Adipocyte (in vitro differentiated cells): ENCODE results near the gene CD151.

Source experiments
- DNase-seq: peaks from one replicate; pipeline ENCODE4 v3.0.0-alpha.2; 2015; ENCODE audit warnings: low read depth
- H3K27me3 ChIP-seq: replicated peaks from 2 replicates; pipeline ENCODE4 v1.7.0; 2013; ENCODE audit warnings: mild to moderate bottlenecking, low read length, moderate library complexity; ENCODE audit not compliant: control insufficient read depth, insufficient read depth
- H3K36me3 ChIP-seq: 2 replicates; pipeline ENCODE4 v1.7.0; 2013; ENCODE audit warnings: low read length, mild to moderate bottlenecking, moderate library complexity; ENCODE audit not compliant: control insufficient read depth, insufficient read depth, severe bottlenecking
- H3K4me1 ChIP-seq: 2 replicates; pipeline ENCODE4 v1.7.0; 2013; ENCODE audit warnings: mild to moderate bottlenecking, low read length, moderate library complexity; ENCODE audit not compliant: control insufficient read depth, insufficient read depth
- H3K4me3 ChIP-seq: 2 replicates; pipeline ENCODE4 v1.7.0; 2013; ENCODE audit warnings: mild to moderate bottlenecking, low read length, moderate library complexity
- H3K9ac ChIP-seq: 2 replicates; pipeline ENCODE4 v1.7.0; 2013; ENCODE audit warnings: mild to moderate bottlenecking, low read length, moderate library complexity
- H3K9me3 ChIP-seq: 2 replicates; pipeline ENCODE4 v1.7.0; 2013; ENCODE audit warnings: mild to moderate bottlenecking, low read length, moderate library complexity; ENCODE audit not compliant: control insufficient read depth

Gene CD151

DNA sequence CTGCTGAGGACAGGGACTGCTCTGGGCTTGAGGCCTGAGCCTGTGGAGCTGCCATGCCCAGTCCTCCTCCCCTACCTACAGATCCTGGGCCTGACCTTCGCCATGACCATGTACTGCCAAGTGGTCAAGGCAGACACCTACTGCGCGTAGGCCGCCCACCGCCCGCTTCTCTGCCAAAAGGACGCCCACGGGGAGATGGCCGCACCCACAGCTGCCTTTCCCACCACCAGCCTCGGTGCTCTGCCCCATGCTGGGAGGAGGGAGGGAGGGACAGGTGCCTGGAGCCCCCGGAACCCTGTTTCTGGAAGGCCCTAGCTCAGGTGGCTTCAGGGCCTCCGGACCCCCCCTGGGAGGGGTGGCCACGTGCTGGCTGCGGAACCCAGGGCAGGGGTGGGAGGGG, 33.7 kb downstream of the CD151 start:
- no peak for DNase-seq
- no peaks in the 10 kb centered on the region for H3K4me1 ChIP-seq
- peaks cover 18% of the 10 kb centered on the region for H3K36me3 ChIP-seq

DNA sequence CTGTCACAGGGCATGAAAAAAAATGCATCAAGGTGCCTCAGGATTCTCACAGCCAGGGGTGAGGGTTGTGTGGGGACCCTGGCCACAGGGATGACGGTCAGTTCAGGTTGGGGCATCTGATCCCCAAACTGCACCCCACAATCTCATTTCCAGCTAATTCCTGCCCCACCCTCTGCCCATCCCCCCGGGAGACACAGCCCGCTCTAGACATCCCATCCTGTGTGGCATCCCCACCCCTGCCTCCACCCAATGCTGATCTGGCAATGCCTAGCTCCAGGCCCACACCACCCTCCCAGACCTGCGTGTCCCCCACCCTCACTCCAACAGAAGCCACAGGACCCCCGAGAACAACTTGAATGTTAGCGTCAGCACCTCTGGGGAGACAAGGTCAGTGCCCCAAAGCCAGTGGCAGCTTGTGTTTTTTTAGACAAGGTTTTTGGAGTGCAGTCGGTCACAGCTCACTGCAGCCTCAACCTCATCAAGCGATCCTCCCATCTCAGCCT, 35.2 kb downstream of the CD151 start:
- Histone ChIP-seq H3K9ac (no peak overlapping the region), H3K27me3 (no peaks in the 10 kb centered on the region), H3K4me1 (peaks cover 3% of the 10 kb centered on the region), H3K9me3 (no peaks in the 10 kb centered on the region), H3K36me3 (peaks cover 18% of the 10 kb centered on the region), H3K4me3 (no peak overlapping the region)
- no peak for DNase-seq

More for the DNA sequence above, 33.7 kb downstream of the CD151 start:
- Histone ChIP-seq H3K9ac (no peak overlapping the region), H3K4me3 (no peak overlapping the region), H3K27me3 (no peaks in the 10 kb centered on the region), H3K9me3 (no peaks in the 10 kb centered on the region)

GRCh38 chr11:868394-868793, 35.6 kb downstream of the CD151 start:
- no peaks in the 10 kb centered on the region for H3K9me3 ChIP-seq
- peaks cover 18% of the 10 kb centered on the region for H3K36me3 ChIP-seq
- DNase-seq, result no peak
- H3K27me3 ChIP-seq, result no peaks in the 10 kb centered on the region
- no peak overlapping the region for H3K4me3 ChIP-seq
- no peak overlapping the region for H3K9ac ChIP-seq
- H3K4me1 ChIP-seq, result peaks cover 3% of the 10 kb centered on the region

DNA sequence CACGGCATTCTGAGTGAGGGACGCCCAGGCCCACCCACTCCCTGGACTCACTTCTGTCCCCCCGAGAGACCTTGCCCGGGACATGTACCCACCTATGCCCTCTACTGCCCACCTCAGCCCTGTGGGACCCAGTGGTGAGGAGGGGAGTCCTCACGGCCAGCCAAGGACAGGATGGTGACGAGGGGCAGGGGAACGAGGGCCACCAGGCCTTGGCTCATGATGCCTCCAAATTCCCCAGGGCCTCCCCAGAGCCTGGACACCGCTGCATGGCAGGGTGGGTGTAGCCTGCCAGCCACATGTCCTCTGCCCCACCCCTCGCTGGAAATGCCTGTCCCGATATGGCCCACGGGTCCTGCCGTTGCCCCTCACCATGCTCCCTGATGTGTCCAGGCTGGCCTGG, 36.0 kb downstream of the CD151 start:
- no peak overlapping the region for H3K9ac ChIP-seq
- peaks cover 3% of the 10 kb centered on the region for H3K4me1 ChIP-seq
- H3K27me3 ChIP-seq, result no peaks in the 10 kb centered on the region
- H3K4me3 ChIP-seq, result no peak overlapping the region
- no peaks in the 10 kb centered on the region for H3K9me3 ChIP-seq
- peaks cover 18% of the 10 kb centered on the region for H3K36me3 ChIP-seq
- DNase-seq, result no peak

DNA sequence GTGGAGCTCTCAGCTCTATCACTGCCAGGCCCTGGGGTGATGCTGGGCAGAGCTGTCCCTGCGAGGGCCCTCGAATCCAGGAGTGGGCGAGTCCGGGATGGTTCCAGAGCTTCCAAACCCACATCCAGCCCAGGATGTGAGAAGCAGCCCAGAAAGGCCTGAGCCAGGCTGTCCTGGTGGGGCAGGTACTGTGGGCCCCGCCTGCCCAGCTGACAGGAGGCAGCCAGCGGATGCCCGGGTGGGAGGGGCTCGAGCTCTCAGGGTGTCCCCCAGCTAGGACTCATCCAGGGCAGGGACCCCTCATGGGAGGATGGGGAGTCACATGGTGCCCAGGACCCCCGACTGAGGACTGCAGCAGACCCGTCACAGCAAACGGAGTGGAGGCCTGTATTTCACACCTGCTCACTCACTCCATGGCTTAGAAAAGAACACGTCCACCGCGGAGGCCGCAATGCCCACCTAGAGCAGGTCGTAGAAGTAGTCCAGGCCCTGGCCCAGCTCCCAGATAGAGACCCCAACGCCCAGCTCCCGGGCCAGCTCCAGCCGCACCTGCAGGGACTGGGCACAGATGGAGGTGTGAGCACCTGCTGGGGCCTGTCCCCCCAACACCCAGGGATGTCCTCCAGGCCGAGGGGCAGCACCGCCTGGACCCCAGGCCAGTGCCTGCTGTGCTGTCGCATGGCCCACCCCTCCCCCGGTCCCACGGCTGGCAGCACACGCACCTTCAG, 36.8 kb downstream of the CD151 start:
- Histone ChIP-seq H3K9me3 (no peaks in the 10 kb centered on the region), H3K36me3 (peaks cover 13% of the 10 kb centered on the region), H3K4me3 (no peak overlapping the region), H3K4me1 (peaks cover 3% of the 10 kb centered on the region), H3K27me3 (no peaks in the 10 kb centered on the region), H3K9ac (no peak overlapping the region)
- DNase-seq, result no peak

DNA sequence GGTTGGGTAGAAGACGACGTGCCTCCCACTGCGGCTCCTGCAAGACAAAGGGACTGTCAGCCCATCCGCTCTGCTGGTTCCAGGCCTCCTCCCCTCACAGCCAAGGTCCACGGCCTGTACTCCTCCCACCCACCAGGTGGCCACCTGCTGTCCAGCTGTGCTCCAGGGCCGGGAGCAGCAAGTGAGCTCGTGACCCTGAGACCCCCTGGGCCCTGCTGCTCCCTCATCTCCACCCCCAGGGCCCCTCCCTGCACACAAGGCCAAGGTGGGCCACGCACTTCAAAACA, 37.3 kb downstream of the CD151 start:
- Histone ChIP-seq H3K9ac (no peak overlapping the region), H3K4me3 (no peak overlapping the region), H3K4me1 (peaks cover 3% of the 10 kb centered on the region), H3K9me3 (no peaks in the 10 kb centered on the region), H3K27me3 (no peaks in the 10 kb centered on the region), H3K36me3 (peaks cover 8% of the 10 kb centered on the region)
- no peak for DNase-seq

DNA sequence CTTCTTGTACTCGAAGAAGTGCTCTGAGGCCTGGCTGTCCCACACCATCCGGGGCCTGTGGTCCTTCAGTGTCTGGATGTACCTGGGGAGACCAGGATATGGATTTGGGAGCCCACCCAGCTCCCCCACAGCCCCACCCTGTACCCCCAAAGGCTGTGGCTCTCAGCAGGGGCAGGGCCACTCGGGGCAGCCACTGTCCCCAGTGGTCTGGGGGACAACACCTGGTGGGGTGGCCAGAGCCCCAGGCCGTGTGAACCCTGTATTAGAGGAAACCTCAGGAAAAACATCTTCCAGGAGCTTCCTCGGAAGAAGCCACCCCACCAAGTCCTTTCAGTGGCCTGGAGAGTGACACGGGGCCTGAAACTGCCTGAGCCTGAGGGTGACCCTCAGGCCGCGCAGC, 37.7 kb downstream of the CD151 start:
- Histone ChIP-seq H3K4me3 (no peak overlapping the region), H3K36me3 (peaks cover 7% of the 10 kb centered on the region), H3K9me3 (no peaks in the 10 kb centered on the region), H3K9ac (no peak overlapping the region), H3K4me1 (peaks cover 3% of the 10 kb centered on the region), H3K27me3 (no peaks in the 10 kb centered on the region)
- no peak for DNase-seq

DNA sequence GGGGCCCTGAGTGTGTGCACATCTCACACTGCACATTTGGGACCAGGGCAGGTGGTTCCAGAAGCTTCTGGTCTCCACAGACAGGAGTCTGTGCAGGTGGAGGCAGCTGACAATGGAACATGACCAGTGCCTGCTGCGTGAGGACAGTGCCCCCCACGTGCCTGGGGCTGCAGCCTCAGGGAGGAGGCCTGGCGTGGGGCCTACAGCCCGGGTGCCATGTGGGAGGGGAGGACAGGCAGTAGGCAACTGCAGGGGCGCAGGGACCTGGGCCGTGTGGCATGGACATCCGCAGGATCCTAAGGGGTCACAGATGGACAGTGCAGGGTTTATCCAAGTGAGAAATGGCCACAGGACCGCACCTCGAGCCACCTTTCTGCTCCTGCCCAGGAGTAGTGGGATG, 38.7 kb downstream of the CD151 start:
- no peaks in the 10 kb centered on the region for H3K9me3 ChIP-seq
- H3K27me3 ChIP-seq, result no peaks in the 10 kb centered on the region
- H3K9ac ChIP-seq, result no peak overlapping the region
- DNase-seq, result no peak
- H3K4me3 ChIP-seq, result no peak overlapping the region
- H3K4me1 ChIP-seq, result peaks cover 7% of the 10 kb centered on the region
- H3K36me3 ChIP-seq, result no peaks in the 10 kb centered on the region

DNA sequence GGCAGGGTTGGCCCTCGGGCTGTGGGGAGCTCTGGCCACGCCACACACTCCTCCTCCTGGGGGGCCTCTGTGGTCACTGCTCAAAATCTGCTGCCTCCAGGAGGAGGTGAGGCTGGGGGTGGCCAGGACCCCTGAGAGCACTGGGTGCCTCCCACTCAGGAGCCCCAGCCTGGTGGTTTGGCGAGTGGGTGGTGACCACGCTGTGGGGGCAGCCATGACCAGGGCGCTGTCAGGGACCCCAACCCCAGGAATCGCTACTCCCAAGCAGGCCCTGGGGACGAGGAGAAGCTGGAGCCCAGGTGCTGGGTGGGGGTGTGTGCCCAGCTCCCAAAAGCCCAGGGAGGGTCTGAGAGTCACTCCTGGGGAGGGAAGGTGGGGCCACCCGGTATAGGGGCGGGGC, 40.0 kb downstream of the CD151 start:
- H3K4me3 ChIP-seq, result no peak overlapping the region
- DNase-seq, result no peak
- no peak overlapping the region for H3K9ac ChIP-seq
- no peaks in the 10 kb centered on the region for H3K9me3 ChIP-seq
- peaks cover 7% of the 10 kb centered on the region for H3K4me1 ChIP-seq
- H3K27me3 ChIP-seq, result no peaks in the 10 kb centered on the region
- H3K36me3 ChIP-seq, result no peaks in the 10 kb centered on the region

DNA sequence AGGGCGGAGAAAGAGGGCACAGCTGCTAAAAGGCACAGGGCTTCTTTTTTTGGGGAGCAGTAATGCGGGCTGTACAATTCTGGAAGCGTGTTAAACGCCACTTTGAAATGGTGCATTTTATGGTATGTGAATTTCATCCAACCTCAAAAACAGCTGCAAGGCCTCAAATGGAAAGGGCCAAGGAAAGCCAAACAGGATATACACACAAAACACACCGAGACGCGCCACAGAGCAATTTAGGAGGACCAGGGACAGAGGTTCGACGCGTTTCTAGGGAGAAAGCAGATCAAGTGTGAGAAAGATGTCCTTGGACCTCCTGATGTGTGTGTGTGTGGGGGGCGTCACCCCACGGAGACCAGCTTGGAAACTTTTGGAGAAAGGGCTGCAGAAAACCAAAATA, 41.0 kb downstream of the CD151 start:
- H3K4me1 ChIP-seq, result peaks cover 7% of the 10 kb centered on the region
- H3K36me3 ChIP-seq, result no peaks in the 10 kb centered on the region
- no peaks in the 10 kb centered on the region for H3K27me3 ChIP-seq
- H3K9me3 ChIP-seq, result no peaks in the 10 kb centered on the region
- H3K4me3 ChIP-seq, result no peak overlapping the region
- no peak for DNase-seq
- H3K9ac ChIP-seq, result no peak overlapping the region

DNA sequence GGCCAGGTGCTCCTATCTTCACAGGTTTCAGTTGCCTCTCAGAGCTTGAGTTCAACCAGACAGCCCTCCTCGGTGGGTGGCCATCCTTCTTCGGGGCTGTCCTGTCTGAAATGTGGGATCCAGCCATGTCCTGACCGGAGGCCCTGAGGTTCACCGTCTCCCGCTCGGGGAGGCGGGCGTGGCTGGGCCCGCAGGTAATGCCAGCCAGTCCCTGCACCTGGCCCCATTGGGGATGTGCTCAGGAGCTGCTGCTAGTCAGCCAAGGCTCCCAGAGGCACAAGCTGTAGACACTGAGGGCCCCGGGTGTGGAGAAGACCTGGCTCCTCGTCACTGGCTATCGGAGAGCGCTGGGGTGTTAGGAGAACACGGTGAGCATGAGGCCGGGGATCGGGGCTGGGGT, 42.5 kb downstream of the CD151 start:
- no peak for DNase-seq
- Histone ChIP-seq H3K4me3 (no peak overlapping the region), H3K9ac (no peak overlapping the region), H3K27me3 (no peaks in the 10 kb centered on the region), H3K9me3 (no peaks in the 10 kb centered on the region), H3K36me3 (peaks cover 10% of the 10 kb centered on the region), H3K4me1 (peaks cover 7% of the 10 kb centered on the region)

GRCh38 chr11:875769-876301, 43.1 kb downstream of the CD151 start:
- H3K36me3 ChIP-seq, result peaks cover 14% of the 10 kb centered on the region
- H3K27me3 ChIP-seq, result no peaks in the 10 kb centered on the region
- no peak overlapping the region for H3K9ac ChIP-seq
- H3K4me1 ChIP-seq, result peaks cover 7% of the 10 kb centered on the region
- no peak for DNase-seq
- no peaks in the 10 kb centered on the region for H3K9me3 ChIP-seq
- H3K4me3 ChIP-seq, result no peak overlapping the region
